Brain microvascular endothelial cell (primary cell): Measurements from ENCODE around the gene PLET1.

Source experiments
- DNase-seq: peaks from one replicate; pipeline ENCODE4 v3.0.0-alpha.2; 2020
- H3K27ac ChIP-seq: fragments of 250-450 bp; sonication (Bioruptor Pico); 2 replicates; pipeline ENCODE4 v1.5.1; 2020; ENCODE audit warnings: mild to moderate bottlenecking, moderate library complexity
- H3K27me3 ChIP-seq: fragments of 250-450 bp; sonication (Bioruptor Pico); replicated peaks from 2 replicates; pipeline ENCODE4 v1.5.1; 2020; ENCODE audit warnings: mild to moderate bottlenecking
- H3K36me3 ChIP-seq: fragments of 250-450 bp; sonication (Bioruptor Pico); replicated peaks from 2 replicates; pipeline ENCODE4 v1.5.1; 2020; ENCODE audit warnings: mild to moderate bottlenecking
- H3K4me3 ChIP-seq: 2 replicates; pipeline ENCODE4 v1.5.1; 2011; ENCODE audit warnings: low read depth, mild to moderate bottlenecking, control low read depth, low read length, moderate library complexity
- in situ Hi-C: cut with HindIII; loops from 2 replicates; pipeline ENCODE4 v1.10.0; 2017; ENCODE audit warnings: low sequenced_read_pairs, low pct_ligation_motif_present
- TF ChIP-seq, protein P1 (sequence below): IDR thresholded peaks from 2 replicates; pipeline ENCODE4 v1.5.1; 2011; ENCODE audit warnings: low read depth, mild to moderate bottlenecking, moderate library complexity, low read length, control low read depth, inconsistent platforms; ENCODE audit errors: missing control alignments

Gene PLET1

GRCh38 chr11:112238041-112238440, 22.6 kb downstream of the PLET1 start:
- in situ Hi-C loops = no loop called here
- no peak overlapping the region for H3K27ac ChIP-seq
- TF ChIP-seq, protein P1, sequence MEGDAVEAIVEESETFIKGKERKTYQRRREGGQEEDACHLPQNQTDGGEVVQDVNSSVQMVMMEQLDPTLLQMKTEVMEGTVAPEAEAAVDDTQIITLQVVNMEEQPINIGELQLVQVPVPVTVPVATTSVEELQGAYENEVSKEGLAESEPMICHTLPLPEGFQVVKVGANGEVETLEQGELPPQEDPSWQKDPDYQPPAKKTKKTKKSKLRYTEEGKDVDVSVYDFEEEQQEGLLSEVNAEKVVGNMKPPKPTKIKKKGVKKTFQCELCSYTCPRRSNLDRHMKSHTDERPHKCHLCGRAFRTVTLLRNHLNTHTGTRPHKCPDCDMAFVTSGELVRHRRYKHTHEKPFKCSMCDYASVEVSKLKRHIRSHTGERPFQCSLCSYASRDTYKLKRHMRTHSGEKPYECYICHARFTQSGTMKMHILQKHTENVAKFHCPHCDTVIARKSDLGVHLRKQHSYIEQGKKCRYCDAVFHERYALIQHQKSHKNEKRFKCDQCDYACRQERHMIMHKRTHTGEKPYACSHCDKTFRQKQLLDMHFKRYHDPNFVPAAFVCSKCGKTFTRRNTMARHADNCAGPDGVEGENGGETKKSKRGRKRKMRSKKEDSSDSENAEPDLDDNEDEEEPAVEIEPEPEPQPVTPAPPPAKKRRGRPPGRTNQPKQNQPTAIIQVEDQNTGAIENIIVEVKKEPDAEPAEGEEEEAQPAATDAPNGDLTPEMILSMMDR = no peak
- no peak overlapping the region for H3K4me3 ChIP-seq
- peaks cover 29% of the 10 kb centered on the region for H3K36me3 ChIP-seq
- no peak for DNase-seq
- no peaks in the 10 kb centered on the region for H3K27me3 ChIP-seq

- H3K4me3 ChIP-seq = no peak overlapping the region
- H3K36me3 ChIP-seq = peaks cover 27% of the 10 kb centered on the region
- TF ChIP-seq, protein P1 = no peak
- no peak for DNase-seq
- H3K27ac ChIP-seq = no peak overlapping the region
- no peaks in the 10 kb centered on the region for H3K27me3 ChIP-seq
- in situ Hi-C loops = no loop called here
These were observed 23.2 kb downstream of the PLET1 start for GRCh38 chr11:112237451-112237850.

GRCh38 chr11:112235750-112236390, 24.8 kb downstream of the PLET1 start:
- TF ChIP-seq, protein P1 = no peak
- Histone ChIP-seq H3K27ac (no peak overlapping the region), H3K4me3 (no peak overlapping the region), H3K36me3 (peaks cover 31% of the 10 kb centered on the region), H3K27me3 (no peaks in the 10 kb centered on the region)
- in situ Hi-C loops = no loop called here
- no peak for DNase-seq

GRCh38 chr11:112231952-112232351, 28.7 kb downstream of the PLET1 start:
- no peak overlapping the region for H3K27ac ChIP-seq
- no peak overlapping the region for H3K4me3 ChIP-seq
- H3K36me3 ChIP-seq = peaks cover 25% of the 10 kb centered on the region
- TF ChIP-seq, protein P1 = no peak
- no peak for DNase-seq
- H3K27me3 ChIP-seq = no peaks in the 10 kb centered on the region
- in situ Hi-C loops = no loop called here

GRCh38 chr11:112229746-112230433, 30.8 kb downstream of the PLET1 start:
- peak; percentile 86 for DNase-seq
- TF ChIP-seq, protein P1 = no peak
- Histone ChIP-seq H3K27me3 (no peaks in the 10 kb centered on the region), H3K4me3 (no peak overlapping the region), H3K27ac (peak overlapping the region; percentile 19), H3K36me3 (peaks cover 12% of the 10 kb centered on the region)
- in situ Hi-C loops = no loop called here
